ENCODE results near the gene NR4A3. TPM values are rescaled to one million over a fixed set of nuclear protein-coding genes. Genes with fewer than 3 reads are reported as not detected.
A peak's percentile ranks its signal among the peaks of the same experiment; 100 is the strongest.

Gene NR4A3
- total and polyA plus RNA-seq, 9 of the 15 experiments (the other 6 are each of a cell fraction or from before 2014, with no cell fraction given): 0.04 to 0.07 TPM; not detected in 7

GRCh38 chr9:99778308-99778707 lies 43.4 kb upstream of the NR4A3 start:
- BruUV-seq (replicated peaks): no TSS peak
- peaks cover 4 to 7% of the 10 kb centered on the region in 2 experiments; a peak in 2 of 5 replicates for H3K27me3 ChIP-seq (ENCODE audit: control insufficient read depth in 2 of 2, insufficient read depth in 2 of 2, low read length in 2 of 2)
- intact Hi-C loops (cut with micrococcal nuclease): no loop called here
- CTCF ChIA-PET (ENCODE audit: low intra/inter-chr PET ratio): no interaction called here
- TF ChIP-seq SRSF1 (IDR thresholded peaks at IDR 0.05; ENCODE audit: low read depth, low read length): no peak
- TF ChIP-seq FOSL1 (tag; conservative IDR thresholded peaks at IDR 0.05): peak; percentile 41; the same call in 1 of the 2 replicates
- TF ChIP-seq, protein P1, sequence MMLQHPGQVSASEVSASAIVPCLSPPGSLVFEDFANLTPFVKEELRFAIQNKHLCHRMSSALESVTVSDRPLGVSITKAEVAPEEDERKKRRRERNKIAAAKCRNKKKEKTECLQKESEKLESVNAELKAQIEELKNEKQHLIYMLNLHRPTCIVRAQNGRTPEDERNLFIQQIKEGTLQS (IDR thresholded peaks at IDR 0.05): 0 out of 2 replicates have a peak, but pooled peaks have one; percentile 30
- TF ChIP-seq, protein P1 (CRISPR knock-in tag; conservative IDR thresholded peaks at IDR 0.05): no peak
- no peak for FAIRE-seq
- no peak for ATAC-seq
- H3K4me1 ChIP-seq (replicated peaks in 1 of 2; ENCODE audit: control insufficient read depth in 2 of 2, insufficient read depth in 2 of 2, low read length in 2 of 2): no peaks in the 10 kb centered on the region
- no peak overlapping the region for H2AFZ ChIP-seq (ENCODE audit: low read depth, low read length)
- H3K79me2 ChIP-seq (ENCODE audit: control insufficient read depth, insufficient read depth, low read length): no peaks in the 10 kb centered on the region
- no peaks in the 10 kb centered on the region for H3K36me3 ChIP-seq (ENCODE audit: control insufficient read depth, insufficient read depth, low read length)
- H3K27ac ChIP-seq (ENCODE audit: extremely low read depth, low read depth, low read length): no peak overlapping the region
- H4K20me1 ChIP-seq (replicated peaks; ENCODE audit: control insufficient read depth, insufficient read depth, low read length): no peaks in the 10 kb centered on the region
- H3K9ac ChIP-seq (ENCODE audit: insufficient read depth in 1 of 2, low read depth in 2 of 2, low read length in 2 of 2): no peak overlapping the region
- DNase-seq (ENCODE audit: extremely low read depth in 1 of 4, low spot score in 3 of 4): peak in 3 of 4 experiments; percentile 7 to 13 (median 11)
- POLR2A ChIA-PET: no interaction called here
- H3K4me3 ChIP-seq: no peak overlapping the region
- H3K4me2 ChIP-seq (ENCODE audit: insufficient read depth, low read length): no peak overlapping the region
- in situ Hi-C loops (cut with MboI): no loop called here
- H3K9me3 ChIP-seq (replicated peaks; ENCODE audit: control insufficient read depth, insufficient read depth, low read depth, low read length): no peaks in the 10 kb centered on the region
- 0% methylated on average over 2 of the region's 2 CpGs for WGBS (ENCODE audit: insufficient coverage, low coverage, missing lambda C conversion rate)
- H3K9me1 ChIP-seq (ENCODE audit: control insufficient read depth, insufficient read depth, low read length): no peaks in the 10 kb centered on the region

DNA sequence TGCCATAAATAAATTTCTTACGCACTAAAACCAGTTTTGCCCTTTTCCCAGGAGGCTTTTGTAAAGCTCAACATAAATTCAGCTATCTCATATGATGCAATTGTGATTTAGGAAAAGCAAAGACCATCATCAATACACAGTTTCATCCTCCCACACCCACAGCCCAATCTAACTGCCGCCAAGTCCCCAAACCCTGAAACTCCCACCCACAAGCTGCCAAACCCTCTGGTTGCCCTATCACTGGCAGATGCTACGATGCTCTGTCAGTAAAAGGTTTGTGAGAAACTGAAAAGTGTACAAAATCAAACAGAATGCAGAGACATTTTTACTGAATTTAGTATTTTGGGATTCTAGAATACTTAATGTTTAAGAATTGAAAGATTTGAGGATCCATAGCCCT lies 42.8 kb upstream of the NR4A3 start:
- Histone ChIP-seq H4K20me1 (replicated peaks; ENCODE audit: control insufficient read depth, insufficient read depth, low read length) (no peaks in the 10 kb centered on the region), H3K9ac (ENCODE audit: insufficient read depth in 1 of 2, low read depth in 2 of 2, low read length in 2 of 2) (no peak overlapping the region), H3K9me1 (ENCODE audit: control insufficient read depth, insufficient read depth, low read length) (no peaks in the 10 kb centered on the region), H2AFZ (ENCODE audit: low read depth, low read length) (no peak overlapping the region), H3K27me3 (ENCODE audit: control insufficient read depth in 2 of 2, insufficient read depth in 2 of 2, low read length in 2 of 2) (peaks cover 4 to 7% of the 10 kb centered on the region in 2 experiments; a peak in 2 of 5 replicates), H3K27ac (ENCODE audit: extremely low read depth, low read depth, low read length) (no peak overlapping the region), H3K79me2 (ENCODE audit: control insufficient read depth, insufficient read depth, low read length) (no peaks in the 10 kb centered on the region), H3K36me3 (ENCODE audit: control insufficient read depth, insufficient read depth, low read length) (no peaks in the 10 kb centered on the region), H3K4me2 (ENCODE audit: insufficient read depth, low read length) (no peak overlapping the region), H3K9me3 (replicated peaks; ENCODE audit: control insufficient read depth, insufficient read depth, low read depth, low read length) (no peaks in the 10 kb centered on the region), H3K4me3 (no peak overlapping the region), H3K4me1 (replicated peaks in 1 of 2; ENCODE audit: control insufficient read depth in 2 of 2, insufficient read depth in 2 of 2, low read length in 2 of 2) (no peaks in the 10 kb centered on the region)
- BruUV-seq (replicated peaks): no TSS peak
- FAIRE-seq (no peak), ATAC-seq (no peak), DNase-seq (ENCODE audit: extremely low read depth in 1 of 4, low spot score in 3 of 4) (no peak)
- intact Hi-C loops (cut with micrococcal nuclease): no loop called here
- WGBS (ENCODE audit: insufficient coverage, low coverage, missing lambda C conversion rate): 0% methylated on average over 3 of the region's 3 CpGs
- no peak for TF ChIP-seq ZNF79 (CRISPR knock-in tag; IDR thresholded peaks at IDR 0.05; ENCODE audit: low read depth)
- TF ChIP-seq DPF2 (IDR thresholded peaks at IDR 0.05): no peak
- TF ChIP-seq SMARCA4 (IDR thresholded peaks at IDR 0.05): no peak
- TF ChIP-seq, protein P2, sequence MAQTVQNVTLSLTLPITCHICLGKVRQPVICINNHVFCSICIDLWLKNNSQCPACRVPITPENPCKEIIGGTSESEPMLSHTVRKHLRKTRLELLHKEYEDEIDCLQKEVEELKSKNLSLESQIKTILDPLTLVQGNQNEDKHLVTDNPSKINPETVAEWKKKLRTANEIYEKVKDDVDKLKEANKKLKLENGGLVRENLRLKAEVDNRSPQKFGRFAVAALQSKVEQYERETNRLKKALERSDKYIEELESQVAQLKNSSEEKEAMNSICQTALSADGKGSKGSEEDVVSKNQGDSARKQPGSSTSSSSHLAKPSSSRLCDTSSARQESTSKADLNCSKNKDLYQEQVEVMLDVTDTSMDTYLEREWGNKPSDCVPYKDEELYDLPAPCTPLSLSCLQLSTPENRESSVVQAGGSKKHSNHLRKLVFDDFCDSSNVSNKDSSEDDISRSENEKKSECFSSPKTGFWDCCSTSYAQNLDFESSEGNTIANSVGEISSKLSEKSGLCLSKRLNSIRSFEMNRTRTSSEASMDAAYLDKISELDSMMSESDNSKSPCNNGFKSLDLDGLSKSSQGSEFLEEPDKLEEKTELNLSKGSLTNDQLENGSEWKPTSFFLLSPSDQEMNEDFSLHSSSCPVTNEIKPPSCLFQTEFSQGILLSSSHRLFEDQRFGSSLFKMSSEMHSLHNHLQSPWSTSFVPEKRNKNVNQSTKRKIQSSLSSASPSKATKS (CRISPR knock-in tag; IDR thresholded peaks at IDR 0.05): no peak
- no peak for TF ChIP-seq SIN3B (IDR thresholded peaks at IDR 0.05; ENCODE audit: low read depth)
- no peak for TF ChIP-seq THRA (IDR thresholded peaks at IDR 0.05)
- POLR2A ChIA-PET: no interaction called here
- in situ Hi-C loops (cut with MboI): no loop called here
- CTCF ChIA-PET (ENCODE audit: low intra/inter-chr PET ratio): no interaction called here
